HFF-Myc (cell line): ENCODE measurements around the gene CABCOCO1.
A peak's percentile ranks its signal among the peaks of the same experiment; 100 is the strongest.

Experiments
- DNase-seq: peaks from one replicate; pipeline ENCODE4 v3.0.0-alpha.2; 2011; ENCODE audit warnings: low read depth; ENCODE audit errors: extremely low read depth
- H3K4me3 ChIP-seq: replicated peaks from 2 replicates; pipeline ENCODE4 v1.5.1; 2011; ENCODE audit warnings: low read depth, mild to moderate bottlenecking, control low read depth, low read length
- CTCF ChIP-seq: IDR thresholded peaks from 2 replicates; pipeline ENCODE4 v1.5.1; 2012; ENCODE audit warnings: mild to moderate bottlenecking, low read depth, low read length, control low read depth; ENCODE audit errors: missing control alignments

The CABCOCO1 gene

GRCh38 chr10:61752111-61753011 is 89.6 kb downstream of the CABCOCO1 start:
- no peak for TF ChIP-seq CTCF
- H3K4me3 ChIP-seq, result no peak overlapping the region
- peak; percentile 38 for DNase-seq

DNA sequence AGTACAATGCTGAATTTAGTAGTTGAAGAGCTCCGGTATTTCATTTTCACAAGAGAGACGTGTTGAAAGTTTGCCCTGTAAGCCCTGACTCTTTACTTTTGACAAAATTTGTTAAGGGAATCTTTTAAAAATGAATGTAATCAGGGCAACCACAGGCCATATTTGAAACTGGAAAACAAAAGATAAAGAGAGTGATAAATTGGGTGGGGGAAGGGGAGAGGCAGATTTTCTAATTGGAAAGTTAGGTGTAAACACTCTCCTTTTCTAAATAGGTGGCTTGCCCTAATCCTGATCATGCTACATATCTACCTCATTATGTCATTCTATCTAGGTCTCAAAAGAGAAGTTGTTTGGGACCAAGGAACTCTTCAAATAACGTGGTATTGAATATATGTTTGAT is 90.7 kb downstream of the CABCOCO1 start:
- no peak for DNase-seq
- no peak for TF ChIP-seq CTCF
- H3K4me3 ChIP-seq, result no peak overlapping the region

GRCh38 chr10:61754587-61755550 is 92.1 kb downstream of the CABCOCO1 start:
- no peak for TF ChIP-seq CTCF
- no peak overlapping the region for H3K4me3 ChIP-seq
- no peak for DNase-seq

DNA sequence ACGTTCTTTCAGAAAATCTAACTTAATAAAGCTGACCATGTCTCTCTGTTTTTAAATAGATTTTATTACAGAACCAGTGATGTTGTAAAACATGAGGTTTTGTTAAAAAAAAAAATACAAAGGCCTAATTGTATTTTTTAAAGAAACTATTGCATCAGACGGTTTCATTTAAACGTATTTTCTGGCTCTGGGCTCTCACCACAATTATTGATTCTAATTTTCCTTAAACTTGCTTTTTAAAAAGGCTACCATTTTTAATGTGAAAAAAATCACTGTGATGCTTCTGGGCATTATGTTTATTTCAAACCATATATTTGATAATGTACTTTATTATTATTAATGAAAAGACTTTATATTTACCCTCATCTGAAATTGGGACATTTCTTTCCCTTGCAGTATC is 94.3 kb downstream of the CABCOCO1 start:
- no peak for TF ChIP-seq CTCF
- no peak overlapping the region for H3K4me3 ChIP-seq
- DNase-seq, result no peak

GRCh38 chr10:61757525-61758397 is 95.0 kb downstream of the CABCOCO1 start:
- DNase-seq, result no peak
- no peak for TF ChIP-seq CTCF
- no peak overlapping the region for H3K4me3 ChIP-seq

GRCh38 chr10:61758433-61758832 is 95.7 kb downstream of the CABCOCO1 start:
- no peak for TF ChIP-seq CTCF
- H3K4me3 ChIP-seq, result no peak overlapping the region
- no peak for DNase-seq
